ENCODE measurements around the gene KRT84. TPM values are rescaled to one million over a fixed set of nuclear protein-coding genes. Genes with fewer than 3 reads are reported as not detected.

KRT84 gene
- total RNA-seq, 3 donors from 2014 or later (not counting 1 experiment from before 2014, with no cell fraction given): not detected

DNA sequence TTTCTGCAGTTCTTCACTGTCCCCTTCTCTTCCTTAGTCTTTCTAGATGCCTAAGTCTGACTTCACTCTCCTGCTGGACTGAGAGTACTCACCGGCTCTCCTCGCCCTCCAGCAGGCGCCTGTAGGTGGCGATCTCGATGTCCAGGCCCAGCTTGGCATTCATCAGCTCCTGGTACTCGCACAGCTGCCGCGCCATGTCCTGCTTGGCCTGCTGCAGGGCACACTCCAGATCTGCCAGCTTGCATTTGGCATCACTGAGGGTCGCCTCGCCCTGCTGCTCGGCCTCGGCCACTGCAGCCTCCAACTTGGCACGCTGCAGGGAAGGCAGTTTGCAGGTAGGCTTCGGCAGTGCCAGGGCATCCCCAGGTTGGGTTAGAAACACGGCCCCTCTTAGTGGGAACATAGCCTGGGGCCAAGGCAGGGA is 5.2 kb downstream of the KRT84 start:
- Mint-ChIP-seq H3K27ac (no peak overlapping the region), H3K36me3 (no peaks in the 10 kb centered on the region), H3K9me3 (no peaks in the 10 kb centered on the region), H3K4me3 (no peak overlapping the region), H3K4me1 (peaks cover 8 to 9% of the 10 kb centered on the region in 2 donors), H3K27me3 (ENCODE audit: low read depth in 2 of 2) (peaks cover 30 to 32% of the 10 kb centered on the region in 2 donors)
- Histone ChIP-seq H3K9me3 (ENCODE audit: control insufficient read depth, insufficient read depth, low read length) (no peaks in the 10 kb centered on the region), H3K27me3 (ENCODE audit: control insufficient read depth, insufficient read depth, low read length) (peaks cover 3% of the 10 kb centered on the region), H3K4me3 (ENCODE audit: low read length) (no peak overlapping the region), H3K36me3 (ENCODE audit: control insufficient read depth, insufficient read depth, low read length) (no peaks in the 10 kb centered on the region), H3K4me1 (ENCODE audit: control insufficient read depth, insufficient read depth, low read length) (peaks cover 12% of the 10 kb centered on the region), H3K27ac (ENCODE audit: low read length) (no peak overlapping the region)
- intact Hi-C loops (cut with micrococcal nuclease): no loop called here
- ATAC-seq: peak in 1 of 3 donors; percentile 18
- WGBS (ENCODE audit: insufficient coverage): 67% methylated on average over 15 of the region's 15 CpGs
- peak; percentile 25 for TF ChIP-seq CTCF (IDR thresholded peaks at IDR 0.05)
- DNase-seq: peak in 1 of 2 donors; percentile 13

DNA sequence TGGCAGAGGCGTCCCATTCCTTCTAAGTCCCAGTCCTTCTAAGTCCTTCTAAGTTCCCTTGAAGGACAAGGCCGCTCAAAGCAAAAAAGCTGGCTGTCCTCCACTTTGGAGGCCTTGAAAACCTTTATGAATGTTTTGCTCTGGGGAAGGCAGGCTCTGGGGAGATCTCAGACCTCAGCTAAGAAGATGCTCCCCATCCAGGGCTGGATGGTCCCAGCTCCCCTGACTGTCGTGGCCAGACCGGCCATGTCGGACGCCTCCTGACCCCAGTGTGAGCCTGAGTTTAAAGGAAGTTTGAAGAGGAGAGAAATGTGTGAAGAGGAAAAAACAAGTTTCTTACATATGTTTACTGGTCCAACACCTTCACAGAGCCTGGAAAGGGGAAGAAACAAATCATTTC is 5.9 kb downstream of the KRT84 start:
- H3K36me3 Mint-ChIP-seq: no peaks in the 10 kb centered on the region
- TF ChIP-seq CTCF (IDR thresholded peaks at IDR 0.05): no peak
- H3K4me3 Mint-ChIP-seq: no peak overlapping the region
- no peaks in the 10 kb centered on the region for H3K36me3 ChIP-seq (ENCODE audit: control insufficient read depth, insufficient read depth, low read length)
- no peak overlapping the region for H3K27ac Mint-ChIP-seq
- no peaks in the 10 kb centered on the region for H3K9me3 Mint-ChIP-seq
- ATAC-seq: no peak
- H3K27ac ChIP-seq (ENCODE audit: low read length): no peak overlapping the region
- peaks cover 3% of the 10 kb centered on the region for H3K27me3 ChIP-seq (ENCODE audit: control insufficient read depth, insufficient read depth, low read length)
- H3K4me3 ChIP-seq (ENCODE audit: low read length): no peak overlapping the region
- no peak for DNase-seq
- peaks cover 8 to 9% of the 10 kb centered on the region in 2 donors for H3K4me1 Mint-ChIP-seq
- no peaks in the 10 kb centered on the region for H3K9me3 ChIP-seq (ENCODE audit: control insufficient read depth, insufficient read depth, low read length)
- H3K27me3 Mint-ChIP-seq (ENCODE audit: low read depth in 2 of 2): peaks cover 30 to 32% of the 10 kb centered on the region in 2 donors
- intact Hi-C loops (cut with micrococcal nuclease): no loop called here
- WGBS (ENCODE audit: insufficient coverage): 89% methylated on average over 6 of the region's 6 CpGs
- peaks cover 12% of the 10 kb centered on the region for H3K4me1 ChIP-seq (ENCODE audit: control insufficient read depth, insufficient read depth, low read length)

DNA sequence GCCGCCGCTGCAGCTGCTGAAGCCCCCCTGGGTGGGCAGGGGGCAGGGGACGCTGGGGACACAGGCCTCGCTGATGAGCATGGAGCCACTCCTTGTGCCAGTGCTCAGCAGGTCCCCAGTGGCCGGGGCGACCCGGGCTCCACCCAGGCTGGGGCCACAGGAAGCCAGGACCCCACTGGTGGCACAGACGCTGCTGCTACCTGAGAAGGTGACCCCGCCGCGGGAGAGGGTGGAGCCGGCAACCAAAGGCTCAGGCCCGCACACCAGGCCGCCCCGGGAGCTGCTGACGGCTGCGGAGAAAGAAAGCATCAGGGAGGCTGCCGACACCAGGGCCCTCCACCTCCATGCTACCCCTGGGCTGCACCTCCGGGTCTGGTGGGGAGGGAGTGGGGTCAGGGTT is 7.4 kb downstream of the KRT84 start:
- H3K4me1 ChIP-seq (ENCODE audit: control insufficient read depth, insufficient read depth, low read length): peaks cover 9% of the 10 kb centered on the region
- peaks cover 5 to 6% of the 10 kb centered on the region in 2 donors for H3K4me1 Mint-ChIP-seq
- H3K27ac ChIP-seq (ENCODE audit: low read length): no peak overlapping the region
- H3K27me3 Mint-ChIP-seq (ENCODE audit: low read depth in 2 of 2): peaks cover 32 to 33% of the 10 kb centered on the region in 2 donors
- H3K27me3 ChIP-seq (ENCODE audit: control insufficient read depth, insufficient read depth, low read length): peaks cover 3% of the 10 kb centered on the region
- no peak overlapping the region for H3K4me3 ChIP-seq (ENCODE audit: low read length)
- no peak overlapping the region for H3K27ac Mint-ChIP-seq
- no peaks in the 10 kb centered on the region for H3K36me3 Mint-ChIP-seq
- no peaks in the 10 kb centered on the region for H3K36me3 ChIP-seq (ENCODE audit: control insufficient read depth, insufficient read depth, low read length)
- DNase-seq (no peak), ATAC-seq (no peak)
- no peaks in the 10 kb centered on the region for H3K9me3 ChIP-seq (ENCODE audit: control insufficient read depth, insufficient read depth, low read length)
- no peak for TF ChIP-seq CTCF (IDR thresholded peaks at IDR 0.05)
- 80% methylated on average over 16 of the region's 19 CpGs for WGBS (ENCODE audit: insufficient coverage)
- H3K9me3 Mint-ChIP-seq: no peaks in the 10 kb centered on the region
- H3K4me3 Mint-ChIP-seq: no peak overlapping the region
- intact Hi-C loops (cut with micrococcal nuclease): no loop called here

DNA sequence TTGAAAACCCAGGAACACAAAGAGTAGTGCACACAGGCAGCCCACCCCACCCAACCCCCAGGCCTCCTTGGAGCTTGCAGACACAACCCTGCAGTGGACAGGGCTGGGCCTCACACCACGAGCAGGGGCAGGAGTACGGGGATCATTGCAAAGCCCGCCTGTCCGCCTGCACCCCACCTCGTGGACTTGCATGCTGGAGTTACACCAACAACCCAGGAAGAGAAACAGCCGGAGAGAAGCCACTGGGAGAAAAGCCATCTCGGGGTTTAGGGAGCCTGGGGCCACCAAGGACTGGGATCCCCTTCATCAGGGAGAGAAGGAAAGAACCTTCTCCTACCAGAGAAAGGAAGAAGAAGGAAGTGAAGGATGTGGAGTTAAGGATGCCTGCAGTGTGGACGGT is 8.2 kb downstream of the KRT84 start:
- no peak for ATAC-seq
- intact Hi-C loops (cut with micrococcal nuclease): no loop called here
- DNase-seq: no peak
- Mint-ChIP-seq H3K9me3 (no peaks in the 10 kb centered on the region), H3K36me3 (no peaks in the 10 kb centered on the region), H3K4me3 (no peak overlapping the region), H3K4me1 (peaks cover 0 to 5% of the 10 kb centered on the region in 2 donors), H3K27ac (no peak overlapping the region), H3K27me3 (ENCODE audit: low read depth in 2 of 2) (peaks cover 32 to 38% of the 10 kb centered on the region in 2 donors)
- no peak for TF ChIP-seq CTCF (IDR thresholded peaks at IDR 0.05)
- peaks cover under 1% of the 10 kb centered on the region for H3K4me1 ChIP-seq (ENCODE audit: control insufficient read depth, insufficient read depth, low read length)
- H3K36me3 ChIP-seq (ENCODE audit: control insufficient read depth, insufficient read depth, low read length): no peaks in the 10 kb centered on the region
- H3K9me3 ChIP-seq (ENCODE audit: control insufficient read depth, insufficient read depth, low read length): no peaks in the 10 kb centered on the region
- peaks cover 3% of the 10 kb centered on the region for H3K27me3 ChIP-seq (ENCODE audit: control insufficient read depth, insufficient read depth, low read length)
- no peak overlapping the region for H3K27ac ChIP-seq (ENCODE audit: low read length)
- WGBS (ENCODE audit: insufficient coverage): 84% methylated on average over 7 of the region's 8 CpGs
- H3K4me3 ChIP-seq (ENCODE audit: low read length): no peak overlapping the region
